CD14-positive monocyte (primary cell): ENCODE measurements around the gene TSPOAP1. TPM values are rescaled to one million over a fixed set of nuclear protein-coding genes. Genes with fewer than 3 reads are reported as not detected.
A peak's percentile ranks its signal among the peaks of the same experiment; 100 is the strongest.
"Not testable (repeated sequence)": the region's sequence is repeated elsewhere in the genome, so short reads cannot be mapped to it uniquely, and the experiment has no call there.

Source experiments
- DNase-seq, 3 donors: peaks; one replicate each; pipeline ENCODE4 v3.0.0-alpha.2; 2011 to 2022
- H2AFZ ChIP-seq: 2 replicates; pipeline ENCODE4 v1.6.0; 2012; ENCODE audit warnings: mild to moderate bottlenecking, low read depth, low read length, inconsistent platforms; ENCODE audit not compliant: insufficient read depth, poor library complexity, severe bottlenecking
- H3K27ac ChIP-seq, 2 donors: 1 replicate in 1 of 2; 2 replicates in 1 of 2; pipeline ENCODE4 v1.5.1; 2012 to 2013; ENCODE audit warnings: low read length in 2 of 2, control low read depth in 1 of 2, inconsistent platforms in 1 of 2, low read depth in 1 of 2, mild to moderate bottlenecking in 1 of 2
- H3K27me3 ChIP-seq, 2 donors: one replicate each; pipeline versions ENCODE4 v1.6.0 to v1.6.1; 2011 to 2013; ENCODE audit warnings: low read length in 2 of 2; ENCODE audit not compliant: control insufficient read depth in 2 of 2, insufficient read depth in 2 of 2
- H3K36me3 ChIP-seq, 2 donors: replicated peaks in 1 of 2; 1 replicate in 1 of 2; 2 replicates in 1 of 2; pipeline versions ENCODE4 v1.5.1 to v1.6.1; 2012 to 2013; ENCODE audit warnings: low read length in 2 of 2, control low read depth in 1 of 2, inconsistent platforms in 1 of 2, mild to moderate bottlenecking in 1 of 2; ENCODE audit not compliant: insufficient read depth in 2 of 2, control insufficient read depth in 1 of 2
- H3K4me1 ChIP-seq, 2 donors: 1 replicate in 1 of 2; 2 replicates in 1 of 2; pipeline versions ENCODE4 v1.5.1 to v1.6.1; 2012 to 2013; ENCODE audit warnings: low read length in 2 of 2, control low read depth in 1 of 2, inconsistent platforms in 1 of 2, mild to moderate bottlenecking in 1 of 2, moderate library complexity in 1 of 2; ENCODE audit not compliant: insufficient read depth in 2 of 2, control insufficient read depth in 1 of 2
- H3K4me2 ChIP-seq: replicated peaks from 2 replicates; pipeline ENCODE3; 2012; ENCODE audit warnings: low read length, moderate library complexity, mild to moderate bottlenecking; ENCODE audit not compliant: poor library complexity, severe bottlenecking; ENCODE audit errors: extremely low read depth
- H3K4me3 ChIP-seq, 3 experiments: fragments of 200-600 bp in 1 of 3; sonication (generic) in 1 of 3; replicated peaks in 1 of 3; 1 replicate in 2 of 3; 2 replicates in 1 of 3; pipeline ENCODE4 v1.5.1; 2011 to 2013; ENCODE audit warnings: low read length in 3 of 3, mild to moderate bottlenecking in 3 of 3, control low read depth in 2 of 3, low read depth in 2 of 3, inconsistent platforms in 1 of 3, moderate library complexity in 1 of 3
- H3K79me2 ChIP-seq: 2 replicates; pipeline ENCODE4 v1.6.0; 2012; ENCODE audit warnings: mild to moderate bottlenecking, control low read depth, inconsistent platforms, low read length, moderate library complexity; ENCODE audit not compliant: insufficient read depth
- H3K9ac ChIP-seq: 2 replicates; pipeline ENCODE4 v1.6.0; 2017; ENCODE audit warnings: low read length, mild to moderate bottlenecking; ENCODE audit not compliant: insufficient read depth, poor library complexity, severe bottlenecking
- H3K9me3 ChIP-seq, 2 donors: replicated peaks in 1 of 2; 1 replicate in 1 of 2; 2 replicates in 1 of 2; pipeline versions ENCODE4 v1.5.1 to v1.6.1; 2012 to 2013; ENCODE audit warnings: low read length in 2 of 2, control low read depth in 1 of 2; ENCODE audit not compliant: control insufficient read depth in 1 of 2, insufficient read depth in 1 of 2
- H4K20me1 ChIP-seq: 2 replicates; pipeline ENCODE4 v1.6.0; 2012; ENCODE audit warnings: mild to moderate bottlenecking, low read length, control low read depth, moderate library complexity; ENCODE audit not compliant: insufficient read depth
- H3K27ac Mint-ChIP-seq, 7 donors: one replicate each; pipeline ENCODE4 v1.8.0; 2020; ENCODE audit warnings: mild to moderate bottlenecking in 7 of 7, mixed read lengths in 7 of 7, moderate library complexity in 6 of 7, inconsistent platforms in 2 of 7
- H3K27me3 Mint-ChIP-seq, 3 donors: one replicate each; pipeline ENCODE4 v1.8.0; 2021 to 2022; ENCODE audit warnings: low read depth in 3 of 3, mild to moderate bottlenecking in 3 of 3, mixed read lengths in 3 of 3, moderate library complexity in 3 of 3, inconsistent platforms in 1 of 3
- H3K36me3 Mint-ChIP-seq, 2 donors: one replicate each; pipeline ENCODE4 v1.8.0; 2020; ENCODE audit warnings: mixed read lengths in 2 of 2, inconsistent platforms in 1 of 2, mild to moderate bottlenecking in 1 of 2
- H3K4me1 Mint-ChIP-seq: one replicate; pipeline ENCODE4 v1.8.0; 2020; ENCODE audit warnings: mild to moderate bottlenecking, mixed read lengths
- H3K4me3 Mint-ChIP-seq, 2 donors: one replicate each; pipeline ENCODE4 v1.8.0; 2020; ENCODE audit warnings: mild to moderate bottlenecking in 2 of 2, mixed read lengths in 2 of 2, moderate library complexity in 1 of 2
- H3K9me3 Mint-ChIP-seq, 7 donors: one replicate each; pipeline ENCODE4 v1.8.0; 2020 to 2022; ENCODE audit warnings: mixed read lengths in 7 of 7, mild to moderate bottlenecking in 6 of 7, moderate library complexity in 6 of 7, inconsistent platforms in 2 of 7
- WGBS: methylation state at CpG from one replicate; pipeline ENCODE4 v1.1.5; 2013; ENCODE audit warnings: missing lambda C conversion rate; ENCODE audit not compliant: insufficient coverage; 5-methylcytosine and 5-hydroxymethylcytosine counted together
- intact Hi-C, 2 donors: fragments of 100-400 bp; cut with micrococcal nuclease; formaldehyde crosslinking; loops; one replicate each; pipeline versions ENCODE4 v1.15.0 to v1.15.1; 2023
- polyA plus RNA-seq, 3 donors: library from polyadenylated mRNA; depleted of rRNA in 1 of 3; unstranded in 2 of 3; stranded (reverse) in 1 of 3; fragments of 300-500 nt in 2 of 3; fragments of >200 nt in 1 of 3; fragmentation: Illumina TruSeq in 2 of 3; gene quantifications; 1 replicate in 2 of 3; 2 replicates in 1 of 3; pipeline ENCODE4 v1.2.3, GENCODE V29; 2012 to 2021
- TF ChIP-seq, protein P1 (sequence below): fragments of 200-600 bp; IDR thresholded peaks from one replicate; pipeline ENCODE4 v1.8.0; 2022; ENCODE audit warnings: antibody characterized with exemption, mild to moderate bottlenecking

Gene TSPOAP1
- polyA plus RNA-seq, 3 donors = 0.10 to 14.0 (median 0.18) TPM

DNA sequence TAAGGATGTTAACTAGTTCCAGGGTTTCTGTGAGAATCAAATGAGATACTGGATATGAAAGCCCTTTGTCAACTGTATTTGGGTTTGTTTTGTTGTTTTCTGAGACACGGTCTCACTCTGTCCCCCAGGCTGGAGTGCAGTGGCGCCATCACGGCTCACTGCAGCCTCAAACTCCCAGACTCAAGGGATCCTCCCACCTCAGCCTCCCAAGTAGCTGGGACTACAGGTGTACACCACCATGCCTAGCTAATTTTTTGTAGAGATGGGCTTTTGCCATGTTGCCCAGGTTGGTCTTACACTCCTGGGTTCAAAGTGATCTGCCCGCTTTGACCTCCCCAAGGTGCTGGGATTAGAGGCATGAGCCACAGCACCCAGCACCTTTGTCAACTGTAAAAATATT, 14.5 kb upstream of the TSPOAP1 start:
- Mint-ChIP-seq H3K27ac (peak overlapping the region; percentile 83 to 98 (median 94)), H3K36me3 (peaks cover 40 to 54% of the 10 kb centered on the region in 2 donors), H3K9me3 (no peaks in the 10 kb centered on the region), H3K27me3 (peaks cover 0 to 4% (median 0%) of the 10 kb centered on the region in 3 donors), H3K4me1 (peaks cover 79% of the 10 kb centered on the region), H3K4me3 (no peak overlapping the region)
- Histone ChIP-seq H2AFZ (no peak overlapping the region), H3K4me2 (no peak overlapping the region), H3K9ac (no peak overlapping the region), H4K20me1 (peaks cover 15% of the 10 kb centered on the region), H3K36me3 (peaks cover 35 to 46% of the 10 kb centered on the region in 2 donors), H3K27me3 (no peaks in the 10 kb centered on the region), H3K27ac (peak overlapping the region; percentile 91 to 92), H3K4me3 (peak overlapping the region in 1 of 3 experiments; percentile 58), H3K4me1 (peaks cover 76 to 82% of the 10 kb centered on the region in 2 donors), H3K9me3 (no peaks in the 10 kb centered on the region), H3K79me2 (peaks cover 95% of the 10 kb centered on the region)
- intact Hi-C loops = no loop called here
- TF ChIP-seq, protein P1, sequence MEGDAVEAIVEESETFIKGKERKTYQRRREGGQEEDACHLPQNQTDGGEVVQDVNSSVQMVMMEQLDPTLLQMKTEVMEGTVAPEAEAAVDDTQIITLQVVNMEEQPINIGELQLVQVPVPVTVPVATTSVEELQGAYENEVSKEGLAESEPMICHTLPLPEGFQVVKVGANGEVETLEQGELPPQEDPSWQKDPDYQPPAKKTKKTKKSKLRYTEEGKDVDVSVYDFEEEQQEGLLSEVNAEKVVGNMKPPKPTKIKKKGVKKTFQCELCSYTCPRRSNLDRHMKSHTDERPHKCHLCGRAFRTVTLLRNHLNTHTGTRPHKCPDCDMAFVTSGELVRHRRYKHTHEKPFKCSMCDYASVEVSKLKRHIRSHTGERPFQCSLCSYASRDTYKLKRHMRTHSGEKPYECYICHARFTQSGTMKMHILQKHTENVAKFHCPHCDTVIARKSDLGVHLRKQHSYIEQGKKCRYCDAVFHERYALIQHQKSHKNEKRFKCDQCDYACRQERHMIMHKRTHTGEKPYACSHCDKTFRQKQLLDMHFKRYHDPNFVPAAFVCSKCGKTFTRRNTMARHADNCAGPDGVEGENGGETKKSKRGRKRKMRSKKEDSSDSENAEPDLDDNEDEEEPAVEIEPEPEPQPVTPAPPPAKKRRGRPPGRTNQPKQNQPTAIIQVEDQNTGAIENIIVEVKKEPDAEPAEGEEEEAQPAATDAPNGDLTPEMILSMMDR = no peak
- WGBS = 80% methylated on average over 1 of the region's 4 CpGs
- no peak for DNase-seq

DNA sequence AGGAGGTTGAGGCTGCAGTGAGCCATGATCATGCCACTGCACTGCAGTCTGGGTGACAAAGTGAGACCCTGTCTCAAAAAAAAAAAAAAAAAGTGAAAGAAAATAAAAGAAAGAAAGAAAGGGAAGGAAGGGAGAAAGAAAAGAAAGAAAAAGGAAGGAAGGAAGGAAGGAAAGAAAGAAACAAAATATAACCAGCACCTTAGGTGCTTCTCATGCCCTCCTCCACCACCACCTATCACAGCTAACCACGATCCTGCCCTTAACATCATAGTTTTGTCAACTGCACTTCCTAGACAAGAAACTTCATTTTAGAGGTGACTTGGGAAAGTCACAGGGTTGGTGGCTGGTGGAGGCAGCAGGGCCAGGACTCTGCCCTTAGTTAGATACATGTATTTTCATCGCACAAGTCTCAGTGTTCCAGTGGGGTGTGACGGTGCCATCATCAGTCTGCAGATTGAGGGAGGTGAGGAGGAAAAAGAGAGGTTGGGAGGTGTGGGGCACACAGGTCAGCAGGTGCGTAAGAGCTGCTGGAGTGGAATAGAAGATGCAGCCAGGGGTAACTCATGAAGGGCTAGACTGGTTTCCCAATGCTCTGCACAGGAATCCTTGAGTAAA, 13.4 kb upstream of the TSPOAP1 start:
- peaks cover 24 to 35% of the 10 kb centered on the region in 2 donors for H3K36me3 ChIP-seq
- peaks cover 92% of the 10 kb centered on the region for H3K79me2 ChIP-seq
- peaks cover 29 to 43% of the 10 kb centered on the region in 2 donors for H3K36me3 Mint-ChIP-seq
- intact Hi-C loops = no loop called here
- peak overlapping the region in 1 of 2 donors; percentile 11 for H3K27ac ChIP-seq
- no peaks in the 10 kb centered on the region for H3K27me3 ChIP-seq
- H3K4me2 ChIP-seq = no peak overlapping the region
- no peaks in the 10 kb centered on the region for H3K9me3 Mint-ChIP-seq
- no peak for DNase-seq
- no peak overlapping the region for H3K4me3 ChIP-seq
- H3K9me3 ChIP-seq = no peaks in the 10 kb centered on the region
- peaks cover 0 to 2% (median 0%) of the 10 kb centered on the region in 3 donors for H3K27me3 Mint-ChIP-seq
- 96% methylated on average over 3 of the region's 4 CpGs for WGBS
- peaks cover 6% of the 10 kb centered on the region for H4K20me1 ChIP-seq
- peak overlapping the region; percentile 38 to 94 (median 70) for H3K27ac Mint-ChIP-seq
- TF ChIP-seq, protein P1 = no peak
- H2AFZ ChIP-seq = no peak overlapping the region
- H3K9ac ChIP-seq = no peak overlapping the region
- H3K4me1 Mint-ChIP-seq = peaks cover 81% of the 10 kb centered on the region
- H3K4me1 ChIP-seq = peaks cover 87 to 93% of the 10 kb centered on the region in 2 donors
- no peak overlapping the region for H3K4me3 Mint-ChIP-seq

DNA sequence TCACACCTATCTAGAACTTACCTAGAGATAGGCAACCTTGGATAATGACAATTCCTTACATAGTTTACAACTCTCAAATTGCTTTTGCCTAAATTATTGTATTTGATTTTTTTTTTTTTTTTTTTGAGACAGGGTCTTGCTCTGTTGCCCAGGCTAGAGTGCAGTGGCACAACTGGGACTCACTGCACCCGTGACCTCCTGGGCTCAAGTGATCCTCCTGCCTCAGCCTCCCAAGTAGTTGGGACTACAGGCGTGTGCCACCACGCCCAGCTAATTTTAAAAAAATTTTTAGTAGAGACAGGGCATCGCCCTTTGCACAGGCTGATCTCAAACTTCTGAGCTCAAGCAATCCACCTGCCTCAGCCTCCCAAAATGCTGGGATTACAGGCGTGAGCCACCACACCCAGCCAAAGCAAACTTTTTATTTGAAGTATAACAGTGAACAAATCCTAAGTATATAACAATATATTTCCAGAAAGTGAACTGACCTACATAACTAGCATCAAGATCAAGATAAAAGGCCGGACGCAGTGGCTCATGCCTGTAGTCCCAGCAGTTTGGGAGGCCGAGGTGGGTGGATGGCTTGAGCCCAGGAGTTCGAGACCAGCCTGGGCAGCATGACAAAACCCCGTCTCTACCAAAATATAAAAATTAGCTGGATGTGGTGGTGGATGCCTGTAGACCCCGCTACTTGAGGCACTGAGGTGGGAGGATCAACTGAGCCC, 12.7 kb upstream of the TSPOAP1 start:
- H3K9me3 ChIP-seq, H4K20me1 ChIP-seq, H3K27me3 Mint-ChIP-seq, H3K27me3 ChIP-seq, H3K4me3 ChIP-seq, H2AFZ ChIP-seq, H3K9ac ChIP-seq, H3K4me3 Mint-ChIP-seq, DNase-seq, H3K9me3 Mint-ChIP-seq, intact Hi-C loops: not testable (repeated sequence)
- 95% methylated on average over 4 of the region's 11 CpGs for WGBS
- Histone ChIP-seq H3K4me2 (peak overlapping the region; percentile 99), H3K79me2 (peaks cover 92% of the 10 kb centered on the region), H3K4me1 (peaks cover 93 to 100% of the 10 kb centered on the region in 2 donors), H3K36me3 (peaks cover 17 to 28% of the 10 kb centered on the region in 2 donors), H3K27ac (peak overlapping the region in 1 of 2 donors; percentile 100)
- H3K4me1 Mint-ChIP-seq = peaks cover 87% of the 10 kb centered on the region
- peaks cover 24 to 36% of the 10 kb centered on the region in 2 donors for H3K36me3 Mint-ChIP-seq
- peak overlapping the region in 6 of 7 donors; percentile 24 to 99 (median 79) for H3K27ac Mint-ChIP-seq
